K562 (cell line): ENCODE data around the gene RAB5B. TPM values are rescaled to one million over a fixed set of nuclear protein-coding genes. Genes with fewer than 3 reads are reported as not detected.
A peak's percentile ranks its signal among the peaks of the same experiment; 100 is the strongest.

ENCODE experiments used
- ATAC-seq: fragments of 200-7000 bp; cut with Tn5 transposase; 3 replicates; pipeline ENCODE4 v1.9.1; 2020; ENCODE audit warnings: moderate library complexity
- BruUV-seq: library from RNA; stranded (reverse); fragments of 400-500 nt; replicated peaks from 2 replicates; lab custom pipeline; 2021; lab: Mats Ljungman, UMichigan
- CTCF ChIA-PET: fragments of 300-600 bp; formaldehyde crosslinking; extraction: SDS; loops from one replicate; lab custom pipeline; 2021; ENCODE audit warnings: low intra/inter-chr PET ratio; lab: Yijun Ruan, JAX
- POLR2A ChIA-PET: fragments of 300-600, 350-650 bp; sonication (Branson Sonifier 250); formaldehyde crosslinking; extraction: SDS; loops from one replicate; lab custom pipeline; 2021; ENCODE audit warnings: antibody characterized with exemption, inconsistent platforms; lab: Yijun Ruan, JAX
- DNase-seq, 4 experiments: peaks; one replicate each; pipeline versions ENCODE4 v3.0.0 to v3.0.0-alpha.2; 2011 to 2018; ENCODE audit warnings: low spot score in 3 of 4, mixed read lengths in 3 of 4; ENCODE audit errors: extremely low read depth in 1 of 4
- FAIRE-seq: peaks from 2 replicates; lab custom pipeline; 2011; peaks lifted over from hg19 to GRCh38; lab: Jason Lieb, UNC
- H2AFZ ChIP-seq: 2 replicates; pipeline ENCODE4 v1.6.0; 2011; ENCODE audit warnings: low read depth, low read length, control low read depth, inconsistent platforms
- H3K27ac ChIP-seq: fragments of 200-600 bp; 3 replicates; pipeline ENCODE4 v1.8.0; 2011; ENCODE audit warnings: low read depth, mild to moderate bottlenecking, control low read depth, inconsistent platforms, low read length, moderate library complexity, mixed read lengths; ENCODE audit errors: extremely low read depth
- H3K27me3 ChIP-seq, 2 experiments: fragments of 300-600 bp in 1 of 2; 2 replicates in 1 of 2; 3 replicates in 1 of 2; pipeline versions ENCODE4 v1.6.0 to v1.8.0; 2011; ENCODE audit warnings: inconsistent platforms in 2 of 2, low read length in 2 of 2, mild to moderate bottlenecking in 1 of 2, mixed read lengths in 1 of 2, moderate library complexity in 1 of 2; ENCODE audit not compliant: control insufficient read depth in 2 of 2, insufficient read depth in 2 of 2
- H3K36me3 ChIP-seq: fragments of 300-600 bp; 3 replicates; pipeline ENCODE4 v1.8.0; 2011; ENCODE audit warnings: mild to moderate bottlenecking, low read length, inconsistent platforms; ENCODE audit not compliant: control insufficient read depth, insufficient read depth
- H3K4me1 ChIP-seq, 2 experiments: fragments of 200-600 bp in 1 of 2; replicated peaks in 1 of 2; 2 replicates in 1 of 2; 3 replicates in 1 of 2; pipeline versions ENCODE4 v1.5.1 to v1.8.0; 2011; ENCODE audit warnings: inconsistent platforms in 2 of 2, low read length in 2 of 2, mild to moderate bottlenecking in 1 of 2, mixed read lengths in 1 of 2, moderate library complexity in 1 of 2; ENCODE audit not compliant: control insufficient read depth in 2 of 2, insufficient read depth in 2 of 2
- H3K4me2 ChIP-seq: 2 replicates; pipeline ENCODE4 v1.6.1; 2011; ENCODE audit warnings: low read length, control low read depth, inconsistent platforms, mixed read lengths; ENCODE audit not compliant: insufficient read depth
- H3K4me3 ChIP-seq: fragments of 200-600 bp; sonication (generic), shearing (Covaris generic); 2 replicates; pipeline ENCODE4 v1.5.1; 2016; ENCODE audit warnings: control low read depth, inconsistent platforms
- H3K79me2 ChIP-seq: fragments of 200-600 bp; 3 replicates; pipeline ENCODE4 v1.8.0; 2011; ENCODE audit warnings: low read length, inconsistent platforms; ENCODE audit not compliant: control insufficient read depth, insufficient read depth
- H3K9ac ChIP-seq, 2 experiments: 2 replicates each; pipeline versions ENCODE4 v1.6.0 to v1.6.1; 2011; ENCODE audit warnings: low read depth in 2 of 2, low read length in 2 of 2, control low read depth in 1 of 2, inconsistent platforms in 1 of 2, mild to moderate bottlenecking in 1 of 2, mixed read lengths in 1 of 2; ENCODE audit not compliant: insufficient read depth in 1 of 2
- H3K9me1 ChIP-seq: one replicate; pipeline ENCODE4 v1.6.0; 2011; ENCODE audit warnings: inconsistent platforms, mild to moderate bottlenecking, low read length, moderate library complexity; ENCODE audit not compliant: control insufficient read depth, insufficient read depth
- H3K9me3 ChIP-seq: replicated peaks from 2 replicates; pipeline ENCODE4 v1.5.1; 2011; ENCODE audit warnings: low read depth, low read length, inconsistent platforms; ENCODE audit not compliant: control insufficient read depth, insufficient read depth
- H4K20me1 ChIP-seq: replicated peaks from 2 replicates; pipeline ENCODE4 v1.6.1; 2011; ENCODE audit warnings: low read length, inconsistent platforms, mixed read lengths; ENCODE audit not compliant: control insufficient read depth, insufficient read depth
- EGR1 ChIP-seq: fragments of 450-650 bp; conservative IDR thresholded peaks from 2 replicates; pipeline ENCODE4 v1.6.1; 2017; ENCODE audit warnings: mild to moderate bottlenecking
- NRF1 ChIP-seq, 2 experiments: fragments of 450-650 bp; IDR thresholded peaks in 1 of 2; conservative IDR thresholded peaks in 1 of 2; 2 replicates each; pipeline ENCODE4 v1.6.1; 2014; ENCODE audit warnings: mild to moderate bottlenecking in 2 of 2
- ZBTB33 ChIP-seq: sonication (generic); formaldehyde crosslinking; IDR thresholded peaks from 2 replicates; pipeline ENCODE4 v1.8.1; 2023; ENCODE audit warnings: mild to moderate bottlenecking, missing genetic modification reagents
- WGBS: fragments of 100-300 bp; shearing (Covaris generic); methylation state at CpG from one replicate; pipeline ENCODE4 v1.1.6; 2016; ENCODE audit warnings: low coverage, mixed read lengths; ENCODE audit not compliant: insufficient coverage; ENCODE audit errors: missing lambda C conversion rate; 5-methylcytosine and 5-hydroxymethylcytosine counted together
- in situ Hi-C: fragments of 300-500 bp; cut with MboI; formaldehyde crosslinking; loops from 4 replicates; pipeline ENCODE4 v1.15.0; 2018; ENCODE audit warnings: inconsistent platforms, mixed read lengths
- intact Hi-C: fragments of 100-400 bp; cut with micrococcal nuclease; formaldehyde crosslinking; loops from 2 replicates; pipeline ENCODE4 v1.14.2; 2022
- polyA plus RNA-seq, 8 experiments: library from polyadenylated mRNA; depleted of rRNA in 4 of 8; stranded (reverse) in 5 of 8; unstranded in 3 of 8; fragments of >200 nt; fragmentation: Nextera tagmentation in 2 of 8; fragmentation: Illumina TruSeq in 1 of 8; extraction: Ambion mirVana in 2 of 8; extraction: Trizol in 1 of 8; gene quantifications; 2 replicates each; pipeline versions ENCODE4 v1.2.1 to v1.2.3, GENCODE V29; 2011 to 2014; ENCODE audit warnings: inconsistent platforms in 1 of 8, missing spikeins in 1 of 8
- total RNA-seq, 7 experiments: library from RNA; depleted of rRNA in 6 of 7; stranded (reverse); fragments of >200 nt in 6 of 7; fragmentation: Illumina TruSeq in 2 of 7; extraction: Trizol in 2 of 7; gene quantifications; 2 replicates each; pipeline versions ENCODE4 v1.2.1 to v1.2.3, GENCODE V29; 2011 to 2021; ENCODE audit warnings: low replicate concordance in 1 of 7

RAB5B gene
- total and polyA plus RNA-seq, 9 of the 15 experiments (the other 6 are each of a cell fraction or from before 2014, with no cell fraction given), result 6.8 to 73.8 (median 25.2) TPM

- H3K4me1 ChIP-seq, result peaks cover 21 to 28% of the 10 kb centered on the region in 2 experiments; a peak in 4 of 5 replicates
- H4K20me1 ChIP-seq, result no peaks in the 10 kb centered on the region
- BruUV-seq, result no TSS peak
- H3K9ac ChIP-seq, result 0 out of 4 replicates have a peak overlapping the region, but pooled peaks of 1 of the 2 experiments have one; percentile 5
- H3K27ac ChIP-seq, result no peak overlapping the region
- no peaks in the 10 kb centered on the region for H3K36me3 ChIP-seq
- no peaks in the 10 kb centered on the region for H3K9me3 ChIP-seq
- H3K79me2 ChIP-seq, result no peaks in the 10 kb centered on the region
- WGBS, result 66% methylated on average over 25 of the region's 26 CpGs
- TF ChIP-seq NRF1 (conservative IDR thresholded peaks at IDR 0.05 in 1 of 2, IDR thresholded peaks at IDR 0.05 in 1 of 2), result no peak
- TF ChIP-seq EGR1, result peak; percentile 65; the same call in 1 of the 2 replicates
- 0 out of 2 replicates have a peak, but pooled peaks have one; percentile 12 for TF ChIP-seq ZBTB33
- TF ChIP-seq, all 486 proteins: peak for 2
- CTCF ChIA-PET, result no interaction called here
- Histone ChIP-seq H3K4me3 (no peak overlapping the region), H3K27me3 (no peaks in the 10 kb centered on the region; a peak in 1 of 5 replicates), H2AFZ (no peak overlapping the region), H3K4me2 (no peak overlapping the region), H3K9me1 (no peaks in the 10 kb centered on the region)
- DNase-seq (no peak), FAIRE-seq (no peak), ATAC-seq (no peak)
- POLR2A ChIA-PET, result interaction anchor here (0.8 to 0.9 kb wide), 2 partner anchors 8 to 38 kb away, joined by 4 to 6 read pairs; partner anchors contain the start of gene PYM1
- intact Hi-C loops (no loop called here), in situ Hi-C loops (no loop called here)
Observed at GRCh38 chr12:55935738-55936151, 38.1 kb upstream of the RAB5B start.
